Panc1 (cell line): Measurements from ENCODE around the gene DNM3. TPM values are rescaled to one million over a fixed set of nuclear protein-coding genes. Genes with fewer than 3 reads are reported as not detected.
A peak's percentile ranks its signal among the peaks of the same experiment; 100 is the strongest.

Experiments used
- ATAC-seq: fragments of 200-7000 bp; cut with Tn5 transposase; 2 replicates; pipeline ENCODE4 v1.9.1; 2020; ENCODE audit warnings: mild to moderate bottlenecking, moderate library complexity
- BruUV-seq: library from RNA; stranded (reverse); fragments of 400-500 nt; replicated peaks from 2 replicates; lab custom pipeline; 2021; lab: Mats Ljungman, UMichigan
- CTCF ChIA-PET: fragments of 300-600 bp; sonication (Branson Sonifier 250); formaldehyde crosslinking; loops from one replicate; lab custom pipeline; 2022; ENCODE audit warnings: antibody characterized with exemption; lab: Charles Lee
- POLR2A ChIA-PET: fragments of 300-600 bp; sonication (Branson Sonifier 250); formaldehyde crosslinking; loops from one replicate; lab custom pipeline; 2022; ENCODE audit warnings: antibody characterized with exemption; lab: Charles Lee
- DNase-seq: peaks from one replicate; pipeline ENCODE4 v3.0.0-alpha.2; 2010; ENCODE audit warnings: low read depth, low spot score
- H3K27ac ChIP-seq: 2 replicates; pipeline ENCODE4 v1.5.1; 2011; ENCODE audit warnings: mild to moderate bottlenecking, low read length, inconsistent platforms
- H3K27me3 ChIP-seq: fragments of 200-500 bp; sonication (Bioruptor generic); 2 replicates; pipeline ENCODE4 v1.6.0; 2014; ENCODE audit warnings: low read length, inconsistent platforms; ENCODE audit not compliant: control insufficient read depth, insufficient read depth
- H3K36me3 ChIP-seq: fragments of 200-500 bp; sonication (Bioruptor generic); 2 replicates; pipeline ENCODE4 v1.5.1; 2014; ENCODE audit warnings: inconsistent platforms, mild to moderate bottlenecking, low read length, moderate library complexity; ENCODE audit not compliant: control insufficient read depth, insufficient read depth
- H3K4me1 ChIP-seq: 2 replicates; pipeline ENCODE4 v1.5.1; 2011; ENCODE audit warnings: inconsistent platforms, mild to moderate bottlenecking, low read length, moderate library complexity; ENCODE audit not compliant: control insufficient read depth, insufficient read depth
- H3K4me3 ChIP-seq, 2 experiments: 2 replicates each; pipeline ENCODE4 v1.5.1; 2011 to 2012; ENCODE audit warnings: low read depth in 2 of 2, low read length in 2 of 2, mild to moderate bottlenecking in 2 of 2, inconsistent platforms in 1 of 2, moderate library complexity in 1 of 2
- H3K9me3 ChIP-seq: fragments of 200-500 bp; sonication (Bioruptor generic); 2 replicates; pipeline ENCODE4 v1.5.1; 2014; ENCODE audit warnings: low read depth, mild to moderate bottlenecking, inconsistent platforms, low read length, moderate library complexity; ENCODE audit not compliant: control insufficient read depth, insufficient read depth
- CTCF ChIP-seq: fragments of 450-650 bp; IDR thresholded peaks from 2 replicates; pipeline ENCODE4 v1.5.1; 2017; ENCODE audit warnings: mild to moderate bottlenecking
- POLR2AphosphoS5 ChIP-seq: IDR thresholded peaks from 2 replicates; pipeline ENCODE4 v1.6.1; 2012; ENCODE audit warnings: mild to moderate bottlenecking, low read depth, low read length, moderate library complexity
- REST ChIP-seq, 2 experiments: IDR thresholded peaks; 2 replicates each; pipeline ENCODE4 v1.6.1; 2011 to 2012; ENCODE audit warnings: low read depth in 2 of 2, control low read depth in 1 of 2, low read length in 1 of 2, mild to moderate bottlenecking in 1 of 2, moderate library complexity in 1 of 2; ENCODE audit not compliant: insufficient read depth in 1 of 2
- SIN3A ChIP-seq: IDR thresholded peaks from 2 replicates; pipeline ENCODE4 v1.6.1; 2012; ENCODE audit warnings: low read depth, mild to moderate bottlenecking, low read length, moderate library complexity, borderline replicate concordance; ENCODE audit not compliant: insufficient read depth
- TCF7L2 ChIP-seq: IDR thresholded peaks from 2 replicates; pipeline ENCODE4 v1.6.1; 2011; ENCODE audit warnings: mild to moderate bottlenecking, low read depth, low read length, inconsistent platforms
- in situ Hi-C: cut with HindIII; loops from 2 replicates; pipeline ENCODE4 v1.10.0; 2016; ENCODE audit warnings: low sequenced_read_pairs, low pct_unique_long_range_greater_than_20kb
- intact Hi-C: fragments of 100-400 bp; cut with micrococcal nuclease; formaldehyde crosslinking; loops from one replicate; pipeline ENCODE4 v1.10.0; 2022; ENCODE audit not compliant: unreplicated experiment
- total RNA-seq: library from RNA; stranded (reverse); gene quantifications from one replicate; pipeline ENCODE4 v1.2.1, GENCODE V29; 2021; ENCODE audit not compliant: unreplicated experiment

DNM3 gene
- total RNA-seq, 1 experiment from 2014 or later: 0.46 TPM

GRCh38 chr1:172278478-172278877, 437.2 kb downstream of the DNM3 start:
- H3K27me3 ChIP-seq: no peaks in the 10 kb centered on the region
- H3K36me3 ChIP-seq: no peaks in the 10 kb centered on the region
- no peak for DNase-seq
- no peak overlapping the region for H3K4me3 ChIP-seq
- peak overlapping the region; percentile 76; the same call in 1 of the 2 replicates for H3K27ac ChIP-seq
- H3K9me3 ChIP-seq: no peaks in the 10 kb centered on the region
- H3K4me1 ChIP-seq: no peaks in the 10 kb centered on the region; the same call in 1 of the 2 replicates
- no TSS peak for BruUV-seq
- intact Hi-C loops: no loop called here
- ATAC-seq: no peak
- TF ChIP-seq REST (IDR thresholded peaks at IDR 0.05; ENCODE audit: insufficient read depth in 1 of 2, low read depth in 2 of 2, low read length in 1 of 2) (no peak), CTCF (no peak), TCF7L2 (no peak), POLR2AphosphoS5 (no peak), SIN3A (no peak)
- POLR2A ChIA-PET: interaction anchor here (0.6 kb wide), 1 partner anchor 16 kb away, joined by 7 read pairs; no protein-coding TSS in a partner anchor
- in situ Hi-C loops: no loop called here
- CTCF ChIA-PET: no interaction called here

GRCh38 chr1:172279939-172280636, 438.8 kb downstream of the DNM3 start:
- in situ Hi-C loops (no loop called here), intact Hi-C loops (no loop called here)
- no peak overlapping the region for H3K4me3 ChIP-seq
- H3K4me1 ChIP-seq: no peaks in the 10 kb centered on the region; the same call in 1 of the 2 replicates
- ATAC-seq (no peak), DNase-seq (no peak)
- no peaks in the 10 kb centered on the region for H3K36me3 ChIP-seq
- ChIA-PET CTCF (no interaction called here), POLR2A (no interaction called here)
- no peaks in the 10 kb centered on the region for H3K27me3 ChIP-seq
- no peaks in the 10 kb centered on the region for H3K9me3 ChIP-seq
- peak overlapping the region; percentile 67; the same call in 1 of the 2 replicates for H3K27ac ChIP-seq
- no TSS peak for BruUV-seq
- TF ChIP-seq POLR2AphosphoS5 (no peak), SIN3A (no peak), CTCF (no peak), REST (IDR thresholded peaks at IDR 0.05; ENCODE audit: insufficient read depth in 1 of 2, low read depth in 2 of 2, low read length in 1 of 2) (no peak), TCF7L2 (no peak)
